GM12874 (cell line): ENCODE results near the gene DMRT2.
A peak's percentile ranks its signal among the peaks of the same experiment; 100 is the strongest.

ENCODE experiments used
- TF ChIP-seq, protein P1 (sequence below): IDR thresholded peaks from 2 replicates; pipeline ENCODE4 v1.5.1; 2011; ENCODE audit warnings: low read depth, mild to moderate bottlenecking, control low read depth, low read length, moderate library complexity; ENCODE audit not compliant: insufficient read depth

Gene DMRT2

DNA sequence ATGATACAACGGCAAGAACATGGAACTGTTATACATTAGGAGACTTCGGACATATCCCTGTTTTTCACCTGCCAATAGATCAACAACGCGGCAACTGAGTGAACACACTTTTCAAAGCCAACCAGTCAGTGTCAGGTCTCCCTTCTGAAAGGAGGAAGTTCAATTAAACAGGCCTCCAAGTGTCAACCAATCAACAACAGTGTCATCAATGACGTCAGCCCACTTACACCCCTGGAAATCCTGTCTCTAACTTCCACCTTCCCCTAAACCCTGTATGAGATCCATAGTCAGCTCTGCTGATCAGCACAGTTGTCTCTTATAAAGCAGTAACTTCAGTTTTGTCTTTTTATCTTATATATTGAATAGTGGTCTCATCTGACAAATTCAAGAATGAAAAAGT is 37.1 kb upstream of the DMRT2 start:
- TF ChIP-seq, protein P1, sequence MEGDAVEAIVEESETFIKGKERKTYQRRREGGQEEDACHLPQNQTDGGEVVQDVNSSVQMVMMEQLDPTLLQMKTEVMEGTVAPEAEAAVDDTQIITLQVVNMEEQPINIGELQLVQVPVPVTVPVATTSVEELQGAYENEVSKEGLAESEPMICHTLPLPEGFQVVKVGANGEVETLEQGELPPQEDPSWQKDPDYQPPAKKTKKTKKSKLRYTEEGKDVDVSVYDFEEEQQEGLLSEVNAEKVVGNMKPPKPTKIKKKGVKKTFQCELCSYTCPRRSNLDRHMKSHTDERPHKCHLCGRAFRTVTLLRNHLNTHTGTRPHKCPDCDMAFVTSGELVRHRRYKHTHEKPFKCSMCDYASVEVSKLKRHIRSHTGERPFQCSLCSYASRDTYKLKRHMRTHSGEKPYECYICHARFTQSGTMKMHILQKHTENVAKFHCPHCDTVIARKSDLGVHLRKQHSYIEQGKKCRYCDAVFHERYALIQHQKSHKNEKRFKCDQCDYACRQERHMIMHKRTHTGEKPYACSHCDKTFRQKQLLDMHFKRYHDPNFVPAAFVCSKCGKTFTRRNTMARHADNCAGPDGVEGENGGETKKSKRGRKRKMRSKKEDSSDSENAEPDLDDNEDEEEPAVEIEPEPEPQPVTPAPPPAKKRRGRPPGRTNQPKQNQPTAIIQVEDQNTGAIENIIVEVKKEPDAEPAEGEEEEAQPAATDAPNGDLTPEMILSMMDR: no peak

DNA sequence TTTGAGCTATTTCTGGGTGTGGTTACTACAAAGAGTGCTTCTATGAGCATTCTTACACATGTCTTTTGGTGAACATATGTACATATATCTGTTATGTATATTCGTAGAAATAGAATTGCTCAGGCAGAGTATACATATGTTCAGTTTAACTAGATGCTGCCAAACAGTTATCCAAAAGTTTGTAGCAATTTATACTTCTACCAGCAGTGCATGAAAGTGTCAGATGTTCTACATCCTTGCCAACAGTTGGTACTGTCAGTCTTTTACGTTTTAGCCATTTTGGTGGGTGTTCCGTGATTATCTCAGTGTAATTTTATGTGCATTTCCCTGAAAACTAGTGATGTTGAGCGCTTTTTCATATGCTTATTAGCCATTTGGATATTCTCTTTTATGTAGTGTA is 35.9 kb upstream of the DMRT2 start:
- TF ChIP-seq, protein P1: no peak

DNA sequence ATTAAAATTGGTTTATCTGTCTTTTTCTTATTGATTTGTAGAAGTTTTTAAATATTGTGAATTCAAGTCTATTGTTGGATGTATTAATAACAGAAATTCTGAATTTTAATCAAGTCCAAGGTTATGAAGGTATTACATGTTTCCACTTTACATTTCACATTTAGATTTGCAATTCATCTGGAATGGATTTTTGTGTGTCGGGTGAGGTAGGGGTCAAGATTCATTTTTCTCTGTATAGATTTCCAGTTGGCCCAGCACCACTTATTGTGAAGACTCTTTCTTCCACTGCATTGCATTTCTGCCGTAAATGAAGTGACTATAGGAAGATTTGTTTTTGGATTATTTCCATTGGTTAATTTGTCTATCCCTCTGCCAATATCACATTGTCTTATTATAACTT is 35.5 kb upstream of the DMRT2 start:
- TF ChIP-seq, protein P1: no peak

DNA sequence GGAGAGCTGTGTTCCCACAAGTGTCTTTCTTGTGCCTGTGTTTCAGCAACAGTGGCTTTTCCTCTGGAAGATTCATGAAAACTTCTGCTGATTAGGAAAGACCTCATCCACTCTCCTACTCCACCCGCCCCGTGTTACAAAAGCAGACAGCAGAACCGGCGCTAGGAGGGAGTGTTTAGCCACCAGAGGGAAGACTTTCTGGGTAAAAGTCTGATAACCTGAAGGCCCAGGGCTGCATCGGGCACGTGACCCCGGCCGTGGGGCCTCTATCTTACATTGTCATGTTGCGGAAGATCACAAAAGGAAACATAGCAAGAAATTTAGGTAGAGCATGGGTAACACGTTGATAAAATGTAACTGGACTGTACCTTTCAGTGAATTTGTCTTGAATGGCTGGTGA is 32.0 kb upstream of the DMRT2 start:
- TF ChIP-seq, protein P1: peak; percentile 42

DNA sequence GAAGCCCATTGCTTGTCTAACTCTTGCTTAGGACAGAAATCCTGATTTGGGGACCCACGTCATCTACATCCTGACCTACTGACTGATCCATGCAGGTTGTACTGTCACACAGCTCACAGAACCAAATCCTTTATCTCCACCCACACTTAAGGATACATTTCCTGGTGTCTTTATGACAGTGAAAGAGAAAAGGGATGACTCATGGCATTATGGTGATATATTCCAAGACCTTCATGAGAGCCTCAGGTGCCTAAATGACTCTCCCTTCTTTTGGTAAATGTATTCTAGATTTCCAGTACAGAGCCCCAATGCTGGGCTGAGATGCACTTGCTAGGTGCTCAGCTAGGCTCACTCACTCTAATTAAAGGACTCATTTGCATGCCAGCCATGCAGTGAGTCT is 26.0 kb upstream of the DMRT2 start:
- TF ChIP-seq, protein P1: no peak

DNA sequence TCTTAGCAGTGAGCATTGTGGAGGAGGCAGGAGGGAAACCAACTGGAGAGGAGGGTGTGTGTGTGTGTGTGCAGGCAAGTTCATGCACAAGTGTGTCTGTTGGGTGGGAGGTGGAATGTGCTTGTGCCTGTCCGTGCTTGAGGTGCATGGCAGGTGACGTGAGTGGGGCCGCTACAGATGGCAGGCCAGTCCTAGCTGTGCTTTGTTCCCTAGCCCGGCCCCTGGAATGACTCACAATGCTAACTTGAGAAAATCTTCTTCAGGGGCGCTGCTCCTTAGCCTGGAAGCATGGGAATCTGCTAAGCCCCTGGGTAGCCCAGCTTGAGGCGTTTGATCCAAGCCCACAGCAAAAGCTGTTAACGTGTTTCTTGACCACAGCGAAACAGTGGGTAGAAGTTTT is 25.0 kb upstream of the DMRT2 start:
- TF ChIP-seq, protein P1: no peak

DNA sequence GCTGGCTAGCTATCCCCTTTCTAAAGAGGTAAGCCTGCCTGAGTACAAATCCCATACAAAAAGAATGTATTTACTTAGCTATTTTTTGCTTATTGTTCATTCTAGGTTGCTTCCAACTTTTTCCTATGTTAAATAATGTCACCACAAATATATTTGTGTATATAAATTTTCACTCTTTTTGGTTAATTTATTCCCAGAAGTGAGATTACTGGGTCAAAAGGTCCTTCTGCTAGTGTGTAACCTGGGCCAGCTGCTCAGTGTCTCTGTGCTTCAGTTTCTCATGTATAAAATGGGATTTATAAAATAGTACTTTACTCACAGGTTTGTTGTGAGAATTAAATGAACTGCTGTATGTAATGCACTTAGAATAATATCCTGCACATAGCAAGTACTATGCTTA is 23.9 kb upstream of the DMRT2 start:
- TF ChIP-seq, protein P1: no peak
